ENCODE data around the gene PRLHR. TPM values are rescaled to one million over a fixed set of nuclear protein-coding genes. Genes with fewer than 3 reads are reported as not detected.

The PRLHR gene
- total RNA-seq (2021; fragmentation: NEBNext Ultra II Directional; extraction: Animal tissue kit (Norgen Biotek cat#: 25700)), result not detected
- long read RNA-seq, result 0 reads

DNA sequence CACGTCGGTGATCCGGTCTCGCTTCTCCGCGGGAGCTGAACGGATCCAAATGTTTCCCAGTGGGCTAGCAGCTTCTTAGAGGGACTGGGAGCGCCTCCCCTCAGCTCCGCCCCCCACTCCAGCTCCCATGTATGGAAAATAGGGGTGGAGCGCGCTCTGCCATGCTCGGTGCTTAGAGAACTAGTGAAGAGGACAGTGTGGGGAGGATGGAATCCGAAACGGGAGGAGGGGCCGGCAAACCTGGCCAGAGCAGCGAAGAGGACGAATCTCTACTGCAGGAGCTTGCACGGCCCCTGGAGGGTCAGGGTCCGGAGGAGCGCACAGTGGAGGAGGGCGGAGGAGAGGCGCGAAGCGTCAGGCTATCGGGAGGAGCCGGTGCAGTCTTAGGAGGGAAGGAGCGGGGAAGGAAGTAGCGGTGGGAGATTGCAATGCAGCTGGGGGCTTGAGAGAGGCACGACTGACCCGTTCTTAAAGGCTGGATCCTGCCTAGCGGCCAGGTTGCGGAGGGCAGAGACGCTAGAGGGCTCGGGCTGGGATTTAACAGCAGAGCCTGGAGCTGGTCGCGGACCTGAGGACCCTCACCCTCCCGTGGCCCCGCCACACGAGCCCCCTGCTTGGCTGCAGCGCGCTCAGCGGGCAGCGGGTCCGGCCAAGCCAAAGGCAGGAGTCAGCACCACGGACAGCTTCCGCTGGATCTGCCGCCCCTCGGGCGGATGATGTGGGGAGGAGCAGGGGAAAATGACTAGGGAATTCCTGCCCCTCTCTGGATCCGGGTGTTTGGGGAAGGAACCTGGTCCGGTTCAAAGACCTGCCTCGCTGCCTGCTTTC lies at the start of gene PRLHR:
PRLHR (minus strand) TSS at position 51 of the 828 bp plus-strand sequence. CDS start 404 bp downstream, outside the sequence.
- Mint-ChIP-seq H3K4me1 (ENCODE audit: low read depth) (no peaks in the 10 kb centered on the region), H3K9me3 (peaks cover 5% of the 10 kb centered on the region), H3K27me3 (ENCODE audit: insufficient read depth) (peaks cover 26% of the 10 kb centered on the region), H3K27ac (no peak within 1 kb of the TSS), H3K4me3 (no peak within 1 kb of the TSS), H3K36me3 (ENCODE audit: low read depth) (no peaks in the 10 kb centered on the region)
- no peak for TF ChIP-seq CTCF (IDR thresholded peaks at IDR 0.05)
- no peak for DNase-seq

- no peak for TF ChIP-seq CTCF (IDR thresholded peaks at IDR 0.05)
Measured at GRCh38 chr10:118642228-118642627, 46.8 kb upstream of the PRLHR start.

GRCh38 chr10:118638680-118639079 lies 43.2 kb upstream of the PRLHR start:
- H3K27ac Mint-ChIP-seq, result no peak overlapping the region
- H3K27me3 Mint-ChIP-seq (ENCODE audit: insufficient read depth), result peaks cover 17% of the 10 kb centered on the region
- no peak overlapping the region for H3K4me3 Mint-ChIP-seq
- no peak for DNase-seq
- H3K4me1 Mint-ChIP-seq (ENCODE audit: low read depth), result no peaks in the 10 kb centered on the region
- no peak for TF ChIP-seq CTCF (IDR thresholded peaks at IDR 0.05)
- no peaks in the 10 kb centered on the region for H3K9me3 Mint-ChIP-seq
- no peaks in the 10 kb centered on the region for H3K36me3 Mint-ChIP-seq (ENCODE audit: low read depth)

More at GRCh38 chr10:118642228-118642627, 46.8 kb upstream of the PRLHR start:
- no peaks in the 10 kb centered on the region for H3K9me3 Mint-ChIP-seq
- no peak overlapping the region for H3K4me3 Mint-ChIP-seq
- H3K27me3 Mint-ChIP-seq (ENCODE audit: insufficient read depth), result peaks cover 13% of the 10 kb centered on the region
- H3K36me3 Mint-ChIP-seq (ENCODE audit: low read depth), result no peaks in the 10 kb centered on the region
- no peak for DNase-seq
- H3K4me1 Mint-ChIP-seq (ENCODE audit: low read depth), result no peaks in the 10 kb centered on the region
- H3K27ac Mint-ChIP-seq, result no peak overlapping the region

DNA sequence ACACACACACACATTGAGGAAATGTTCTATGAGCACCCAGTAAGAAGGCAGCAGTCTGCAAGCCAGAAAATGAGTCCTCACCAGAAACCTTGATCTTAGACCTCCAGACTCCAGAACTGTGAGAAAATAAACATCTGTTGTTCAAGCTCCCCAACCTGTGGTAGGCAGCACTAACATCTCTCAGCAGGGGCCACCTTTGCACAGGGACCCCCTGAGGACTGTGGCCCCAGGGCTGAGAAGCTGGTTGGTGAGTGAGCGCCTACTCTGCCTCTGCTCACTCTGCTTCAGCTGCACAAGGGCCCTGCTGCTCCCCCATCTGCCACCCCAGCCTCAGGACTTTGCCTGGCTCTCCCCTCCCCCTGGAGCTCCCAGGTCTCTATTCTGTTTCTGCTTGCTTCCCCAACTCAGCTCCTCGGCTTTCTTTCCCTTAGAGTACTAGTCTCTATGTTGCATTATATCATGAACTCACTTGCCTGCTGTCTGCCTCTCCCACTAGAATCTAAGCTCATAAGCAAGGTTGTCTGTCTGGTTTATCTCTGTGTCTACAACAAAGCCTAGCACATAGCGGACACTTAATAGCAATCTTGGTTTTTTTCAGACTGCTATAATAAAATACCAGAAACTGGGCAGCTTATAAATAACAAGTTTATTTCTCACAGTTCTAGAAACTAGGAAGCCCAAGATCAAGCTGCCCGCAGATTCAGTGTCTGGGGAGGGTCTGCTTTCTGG lies 40.4 kb upstream of the PRLHR start:
- no peak for TF ChIP-seq CTCF (IDR thresholded peaks at IDR 0.05)
- H3K9me3 Mint-ChIP-seq, result no peaks in the 10 kb centered on the region
- no peaks in the 10 kb centered on the region for H3K36me3 Mint-ChIP-seq (ENCODE audit: low read depth)
- no peak for DNase-seq
- no peak overlapping the region for H3K27ac Mint-ChIP-seq
- H3K27me3 Mint-ChIP-seq (ENCODE audit: insufficient read depth), result peaks cover 19% of the 10 kb centered on the region
- H3K4me3 Mint-ChIP-seq, result no peak overlapping the region
- no peaks in the 10 kb centered on the region for H3K4me1 Mint-ChIP-seq (ENCODE audit: low read depth)

DNA sequence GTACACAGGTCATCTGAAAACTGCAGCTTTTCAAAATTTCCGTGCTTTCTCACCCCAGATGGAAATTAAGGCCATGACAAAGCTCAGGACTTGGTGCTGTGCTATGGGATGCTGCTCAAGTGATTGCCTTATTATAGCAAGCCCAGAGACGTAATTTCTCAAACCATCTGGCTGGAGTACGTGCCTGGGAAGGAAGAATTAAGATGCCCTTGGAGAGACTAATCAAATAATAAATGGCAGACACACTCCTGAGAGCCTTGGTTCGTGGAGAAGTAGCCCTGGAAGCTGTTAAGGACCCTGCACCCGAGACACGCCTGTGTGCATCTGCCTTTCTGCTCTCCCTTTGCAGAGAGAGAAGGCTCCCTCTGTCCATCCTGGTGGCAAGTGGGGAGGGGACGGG lies 38.3 kb upstream of the PRLHR start:
- Mint-ChIP-seq H3K36me3 (ENCODE audit: low read depth) (no peaks in the 10 kb centered on the region), H3K27me3 (ENCODE audit: insufficient read depth) (peaks cover 28% of the 10 kb centered on the region), H3K27ac (no peak overlapping the region), H3K9me3 (no peaks in the 10 kb centered on the region), H3K4me1 (ENCODE audit: low read depth) (no peaks in the 10 kb centered on the region), H3K4me3 (no peak overlapping the region)
- no peak for TF ChIP-seq CTCF (IDR thresholded peaks at IDR 0.05)
- DNase-seq, result no peak

Data from HFFc6 (cell line).